A549 (cell line): ENCODE results near the gene MORF4L2. TPM values are rescaled to one million over a fixed set of nuclear protein-coding genes. Genes with fewer than 3 reads are reported as not detected.

Source experiments
- ATAC-seq, 2 experiments: fragments of 200-7000 bp in 1 of 2; fragments of >200 bp in 1 of 2; cut with Nextera tagmentation in 1 of 2; cut with Tn5 transposase in 1 of 2; 3 replicates each; pipeline versions ENCODE4 v1.8.0 to v1.9.1; 2018 to 2020; ENCODE audit warnings: mild to moderate bottlenecking in 1 of 2, moderate library complexity in 1 of 2
- CTCF ChIA-PET: fragments of 300-600 bp; sonication (Branson Sonifier 250); formaldehyde crosslinking; extraction: SDS; loops from one replicate; lab custom pipeline; 2021; ENCODE audit warnings: antibody characterized with exemption, inconsistent platforms; lab: Yijun Ruan, JAX
- POLR2A ChIA-PET: fragments of 350-600 bp; formaldehyde crosslinking; extraction: SDS; loops from one replicate; lab custom pipeline; 2021; ENCODE audit warnings: antibody characterized with exemption, inconsistent platforms; lab: Yijun Ruan, JAX
- DNase-seq, 2 experiments: peaks; one replicate each; pipeline versions ENCODE4 v3.0.0 to v3.0.0-alpha.2; 2011 to 2016; ENCODE audit warnings: low read depth in 1 of 2, low spot score in 1 of 2
- FAIRE-seq: peaks from 2 replicates; lab custom pipeline; 2011; peaks lifted over from hg19 to GRCh38; lab: Jason Lieb, UNC
- H3K27ac ChIP-seq, 2 experiments: fragments of >200 bp; sonication (Bioruptor Twin); formaldehyde crosslinking; 3 replicates each; pipeline ENCODE4 v1.5.1; 2016 to 2017
- H3K4me1 ChIP-seq: fragments of >200 bp; sonication (Bioruptor Twin); formaldehyde crosslinking; 3 replicates; pipeline ENCODE4 v1.6.1; 2016
- H3K4me2 ChIP-seq: fragments of >200 bp; sonication (Bioruptor Twin); formaldehyde crosslinking; 3 replicates; pipeline ENCODE4 v1.6.1; 2016
- H3K4me3 ChIP-seq: fragments of >200 bp; sonication (Bioruptor Twin); formaldehyde crosslinking; 3 replicates; pipeline ENCODE4 v1.5.1; 2016
- H3K9me3 ChIP-seq: fragments of >200 bp; sonication (Bioruptor Twin); formaldehyde crosslinking; 3 replicates; pipeline ENCODE4 v1.6.1; 2016
- CBX8 ChIP-seq: fragments of 200-600 bp; sonication (generic); IDR thresholded peaks from 2 replicates; pipeline ENCODE4 v1.6.1; 2016
- CEBPB ChIP-seq, 2 experiments: fragments of >200 bp in 1 of 2; sonication (Bioruptor Twin) in 1 of 2; formaldehyde crosslinking in 1 of 2; IDR thresholded peaks; 2 replicates each; pipeline ENCODE4 v1.6.1; 2012 to 2016
- CHD2 ChIP-seq: fragments of 150-350 bp; IDR thresholded peaks from 2 replicates; pipeline ENCODE4 v1.6.1; 2014; ENCODE audit warnings: low read length; ENCODE audit not compliant: partially characterized antibody
- CTCF ChIP-seq: fragments of >200 bp; sonication (Bioruptor Twin); formaldehyde crosslinking; IDR thresholded peaks from 3 replicates; pipeline ENCODE4 v1.5.1; 2016
- E2F6 ChIP-seq: IDR thresholded peaks from 2 replicates; pipeline ENCODE4 v1.6.1; 2012; ENCODE audit warnings: low read depth, borderline replicate concordance
- FOXS1 ChIP-seq: fragments of 250-450 bp; sonication (Bioruptor Pico); IDR thresholded peaks from 2 replicates; pipeline ENCODE4 v1.5.0; 2020; ENCODE audit warnings: mild to moderate bottlenecking, moderate library complexity
- HOXA7 ChIP-seq: fragments of 250-450 bp; sonication (Bioruptor Pico); IDR thresholded peaks from 2 replicates; pipeline ENCODE4 v1.5.0; 2020; ENCODE audit warnings: mild to moderate bottlenecking, moderate library complexity
- JUN ChIP-seq, 2 experiments: fragments of >200 bp; sonication (Bioruptor Twin); formaldehyde crosslinking; IDR thresholded peaks; 2 replicates in 1 of 2; 3 replicates in 1 of 2; pipeline ENCODE4 v1.6.1; 2016 to 2017
- JUNB ChIP-seq: fragments of >200 bp; sonication (Bioruptor Twin); formaldehyde crosslinking; IDR thresholded peaks from 2 replicates; pipeline ENCODE4 v1.6.1; 2016
- KDM1A ChIP-seq: fragments of 200-600 bp; sonication (generic); IDR thresholded peaks from 2 replicates; pipeline ENCODE4 v1.6.1; 2016; ENCODE audit warnings: low read depth, mild to moderate bottlenecking
- NFE2L2 ChIP-seq: fragments of 150-350 bp; conservative IDR thresholded peaks from 2 replicates; pipeline ENCODE4 v1.6.1; 2014; ENCODE audit warnings: low read length
- PBX3 ChIP-seq: IDR thresholded peaks from 2 replicates; pipeline ENCODE4 v1.6.1; 2012
- RNF2 ChIP-seq: fragments of 200-600 bp; sonication (generic); IDR thresholded peaks from 2 replicates; pipeline ENCODE4 v1.6.1; 2016; ENCODE audit warnings: low read depth, mild to moderate bottlenecking, antibody characterized with exemption, moderate library complexity, borderline replicate concordance
- TP53 ChIP-seq: fragments of 250-450 bp; sonication (Bioruptor Pico); IDR thresholded peaks from 2 replicates; pipeline ENCODE4 v1.5.0; 2021; ENCODE audit warnings: mild to moderate bottlenecking, moderate library complexity
- ZNF302 ChIP-seq: fragments of 250-450 bp; sonication (Bioruptor Pico); IDR thresholded peaks from 2 replicates; pipeline ENCODE4 v1.9.0; 2021; ENCODE audit warnings: inconsistent platforms, mild to moderate bottlenecking, moderate library complexity
- ZSCAN20 ChIP-seq: fragments of 250-450 bp; sonication (Bioruptor Pico); IDR thresholded peaks from 2 replicates; pipeline ENCODE4 v1.8.0; 2022; ENCODE audit warnings: mild to moderate bottlenecking, moderate library complexity
- WGBS: methylation state at CpG from one replicate; pipeline ENCODE4 v1.1.6; 2017; ENCODE audit errors: missing lambda C conversion rate; 5-methylcytosine and 5-hydroxymethylcytosine counted together
- polyA plus RNA-seq, 4 experiments: library from polyadenylated mRNA; depleted of rRNA in 3 of 4; stranded (reverse); fragments of >200 nt; fragmentation: RNase III in 1 of 4; extraction: RNeasy Plus Mini Kit Qiagen cat#74134 plus additional on column Dnase treatment in 1 of 4; gene quantifications; 2 replicates in 3 of 4; 3 replicates in 1 of 4; pipeline ENCODE4 v1.2.3, GENCODE V29; 2011 to 2017
- TF ChIP-seq, protein P1 (sequence below): fragments of 200-600 bp; sonication (generic); IDR thresholded peaks from 2 replicates; pipeline ENCODE4 v1.6.1; 2016; ENCODE audit warnings: antibody characterized with exemption, mild to moderate bottlenecking, moderate library complexity

Gene MORF4L2
- polyA plus RNA-seq, 2 of the 4 experiments (the other 2 are of a cell fraction) = 521 to 572 TPM

- TF ChIP-seq, protein P1, sequence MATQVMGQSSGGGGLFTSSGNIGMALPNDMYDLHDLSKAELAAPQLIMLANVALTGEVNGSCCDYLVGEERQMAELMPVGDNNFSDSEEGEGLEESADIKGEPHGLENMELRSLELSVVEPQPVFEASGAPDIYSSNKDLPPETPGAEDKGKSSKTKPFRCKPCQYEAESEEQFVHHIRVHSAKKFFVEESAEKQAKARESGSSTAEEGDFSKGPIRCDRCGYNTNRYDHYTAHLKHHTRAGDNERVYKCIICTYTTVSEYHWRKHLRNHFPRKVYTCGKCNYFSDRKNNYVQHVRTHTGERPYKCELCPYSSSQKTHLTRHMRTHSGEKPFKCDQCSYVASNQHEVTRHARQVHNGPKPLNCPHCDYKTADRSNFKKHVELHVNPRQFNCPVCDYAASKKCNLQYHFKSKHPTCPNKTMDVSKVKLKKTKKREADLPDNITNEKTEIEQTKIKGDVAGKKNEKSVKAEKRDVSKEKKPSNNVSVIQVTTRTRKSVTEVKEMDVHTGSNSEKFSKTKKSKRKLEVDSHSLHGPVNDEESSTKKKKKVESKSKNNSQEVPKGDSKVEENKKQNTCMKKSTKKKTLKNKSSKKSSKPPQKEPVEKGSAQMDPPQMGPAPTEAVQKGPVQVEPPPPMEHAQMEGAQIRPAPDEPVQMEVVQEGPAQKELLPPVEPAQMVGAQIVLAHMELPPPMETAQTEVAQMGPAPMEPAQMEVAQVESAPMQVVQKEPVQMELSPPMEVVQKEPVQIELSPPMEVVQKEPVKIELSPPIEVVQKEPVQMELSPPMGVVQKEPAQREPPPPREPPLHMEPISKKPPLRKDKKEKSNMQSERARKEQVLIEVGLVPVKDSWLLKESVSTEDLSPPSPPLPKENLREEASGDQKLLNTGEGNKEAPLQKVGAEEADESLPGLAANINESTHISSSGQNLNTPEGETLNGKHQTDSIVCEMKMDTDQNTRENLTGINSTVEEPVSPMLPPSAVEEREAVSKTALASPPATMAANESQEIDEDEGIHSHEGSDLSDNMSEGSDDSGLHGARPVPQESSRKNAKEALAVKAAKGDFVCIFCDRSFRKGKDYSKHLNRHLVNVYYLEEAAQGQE = no peak
- TF ChIP-seq ZNF302 (CRISPR knock-in tag) (no peak), E2F6 (no peak)
- TF ChIP-seq, all 56 proteins: peak for 0
Measured at GRCh38 chrX:103730147-103730795, 43.8 kb upstream of the MORF4L2 start (continued).

DNA sequence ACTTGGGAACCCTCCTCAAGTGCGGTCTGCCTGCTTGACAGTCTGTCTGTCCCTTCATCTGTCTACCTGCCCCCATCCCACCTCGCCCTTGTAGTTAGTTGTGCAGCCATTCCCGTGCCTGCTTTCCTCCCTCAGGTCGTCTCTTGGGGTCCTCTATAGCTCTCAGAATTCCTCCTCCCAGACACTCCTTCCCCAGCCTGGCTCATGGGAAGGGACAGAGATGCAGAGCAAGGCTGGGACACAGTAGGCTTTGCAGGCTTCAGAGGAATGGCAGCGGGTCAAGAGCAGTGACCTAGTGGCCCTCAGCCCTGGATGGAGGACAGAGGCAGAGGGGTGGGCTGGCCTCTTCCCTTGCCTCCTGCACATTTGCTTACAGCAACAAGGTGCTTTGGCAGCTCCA lies 42.5 kb upstream of the MORF4L2 start:
- no peaks in the 10 kb centered on the region for H3K4me1 ChIP-seq
- no peak overlapping the region for H3K4me3 ChIP-seq
- FAIRE-seq (no peak), ATAC-seq (no peak), DNase-seq (no peak)
- H3K27ac ChIP-seq = no peak overlapping the region
- ChIA-PET POLR2A (no interaction called here), CTCF (no interaction called here)
- WGBS = 26% methylated on average over 5 of the region's 5 CpGs
- no peak overlapping the region for H3K4me2 ChIP-seq
- H3K9me3 ChIP-seq = no peaks in the 10 kb centered on the region
- no peak for TF ChIP-seq CTCF
- no peak for TF ChIP-seq CBX8
- no peak for TF ChIP-seq PBX3
- TF ChIP-seq JUN (IDR thresholded peaks at IDR 0.05) = no peak
- TF ChIP-seq CHD2 = no peak
- no peak for TF ChIP-seq NFE2L2
- TF ChIP-seq RNF2 = no peak
- TF ChIP-seq FOXS1 (CRISPR knock-in tag) = no peak
- TF ChIP-seq KDM1A = no peak
- no peak for TF ChIP-seq ZSCAN20 (CRISPR knock-in tag)
- no peak for TF ChIP-seq CEBPB (IDR thresholded peaks at IDR 0.05)
- TF ChIP-seq, protein P1 = no peak
- TF ChIP-seq TP53 (CRISPR knock-in tag) = no peak
- no peak for TF ChIP-seq JUNB
- TF ChIP-seq HOXA7 (CRISPR knock-in tag) = no peak
